Activated T-helper 2 cell treated with anti-CD3 and anti-CD28 coated beads, Interferon-gamma antibody, Interleukin-2, Interleukin-4, amounts not matched to agents 10 μg/mL and 5 μg/mL and 100 μg/mL, durations not matched to agents 14 hours and 24 hours and 36 hours (primary cell): ENCODE measurements around the gene MCF2L. TPM values are rescaled to one million over a fixed set of nuclear protein-coding genes. Genes with fewer than 3 reads are reported as not detected.

Experiments used
- DNase-seq: peaks from one replicate; pipeline ENCODE4 v3.0.0; 2021; ENCODE audit warnings: low spot score
- H3K27ac Mint-ChIP-seq: one replicate; pipeline ENCODE4 v1.8.0; 2021; ENCODE audit warnings: mixed read lengths
- H3K27me3 Mint-ChIP-seq: one replicate; pipeline ENCODE4 v1.8.0; 2021; ENCODE audit warnings: low read depth, mixed read lengths
- H3K36me3 Mint-ChIP-seq: one replicate; pipeline ENCODE4 v1.8.0; 2021; ENCODE audit warnings: low read depth, mixed read lengths
- H3K4me1 Mint-ChIP-seq: one replicate; pipeline ENCODE4 v1.8.0; 2021; ENCODE audit warnings: low read depth, mixed read lengths
- H3K4me3 Mint-ChIP-seq: one replicate; pipeline ENCODE4 v1.8.0; 2021; ENCODE audit warnings: low read depth, mild to moderate bottlenecking, moderate library complexity, mixed read lengths
- H3K9me3 Mint-ChIP-seq: one replicate; pipeline ENCODE4 v1.8.0; 2021; ENCODE audit warnings: mixed read lengths
- intact Hi-C: fragments of 100-400 bp; cut with micrococcal nuclease; formaldehyde crosslinking; loops from one replicate; pipeline ENCODE4 v1.15.1; 2023
- total RNA-seq: library from RNA; stranded (reverse); gene quantifications from 2 replicates; pipeline ENCODE4 v1.2.3, GENCODE V29; 2022

Gene MCF2L
- total RNA-seq, 1 donor from 2014 or later = 0.23 TPM

DNA sequence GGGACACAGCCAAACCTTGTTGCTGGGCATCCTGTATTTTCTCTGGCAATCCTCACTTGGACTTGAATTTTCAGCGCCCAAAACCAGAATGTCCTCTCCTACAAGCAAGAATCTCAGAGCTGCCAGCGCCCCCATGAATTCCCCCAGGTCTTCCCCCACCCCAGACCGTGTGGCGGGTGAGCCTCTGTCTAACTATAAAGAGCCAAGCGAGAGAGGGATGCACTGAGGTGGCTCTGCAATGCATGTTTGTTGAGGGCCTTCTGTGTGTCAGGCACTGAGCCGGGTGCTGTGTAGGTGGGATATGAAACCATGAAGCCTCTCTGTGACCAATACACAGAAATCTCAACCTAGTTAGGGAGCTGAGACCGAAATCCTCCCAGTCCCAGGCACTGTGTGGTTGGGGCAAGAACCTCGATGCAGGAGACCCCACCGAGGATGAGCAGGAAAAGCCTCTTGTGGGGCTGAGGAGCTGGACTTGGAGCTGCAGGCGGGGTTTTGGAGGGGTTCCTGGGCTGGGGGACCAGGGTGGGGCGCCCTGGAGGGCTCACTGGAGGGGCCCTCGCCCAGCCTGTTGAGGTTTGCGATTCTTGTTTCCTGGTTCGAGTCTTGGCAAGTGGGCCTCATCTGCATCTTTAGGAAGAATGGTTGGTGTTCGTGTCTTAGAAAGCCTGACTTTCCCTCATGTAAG, 177.0 kb downstream of the MCF2L start:
- no peaks in the 10 kb centered on the region for H3K9me3 Mint-ChIP-seq
- DNase-seq = no peak
- H3K27ac Mint-ChIP-seq = no peak overlapping the region
- peaks cover 3% of the 10 kb centered on the region for H3K27me3 Mint-ChIP-seq
- intact Hi-C loops = no loop called here
- no peak overlapping the region for H3K4me3 Mint-ChIP-seq
- H3K36me3 Mint-ChIP-seq = no peaks in the 10 kb centered on the region
- no peaks in the 10 kb centered on the region for H3K4me1 Mint-ChIP-seq

- Mint-ChIP-seq H3K36me3 (no peaks in the 10 kb centered on the region), H3K4me3 (no peak overlapping the region), H3K9me3 (no peaks in the 10 kb centered on the region), H3K4me1 (no peaks in the 10 kb centered on the region), H3K27me3 (peaks cover 8% of the 10 kb centered on the region), H3K27ac (no peak overlapping the region)
- intact Hi-C loops = no loop called here
- no peak for DNase-seq
Observed at GRCh38 chr13:113146750-113147149, 177.7 kb downstream of the MCF2L start.

- Mint-ChIP-seq H3K9me3 (no peaks in the 10 kb centered on the region), H3K27me3 (peaks cover 13% of the 10 kb centered on the region), H3K36me3 (no peaks in the 10 kb centered on the region), H3K27ac (no peak overlapping the region), H3K4me3 (no peak overlapping the region), H3K4me1 (peaks cover 2% of the 10 kb centered on the region)
- no peak for DNase-seq
- intact Hi-C loops = no loop called here
Observed at GRCh38 chr13:113147206-113147605, 178.2 kb downstream of the MCF2L start.

DNA sequence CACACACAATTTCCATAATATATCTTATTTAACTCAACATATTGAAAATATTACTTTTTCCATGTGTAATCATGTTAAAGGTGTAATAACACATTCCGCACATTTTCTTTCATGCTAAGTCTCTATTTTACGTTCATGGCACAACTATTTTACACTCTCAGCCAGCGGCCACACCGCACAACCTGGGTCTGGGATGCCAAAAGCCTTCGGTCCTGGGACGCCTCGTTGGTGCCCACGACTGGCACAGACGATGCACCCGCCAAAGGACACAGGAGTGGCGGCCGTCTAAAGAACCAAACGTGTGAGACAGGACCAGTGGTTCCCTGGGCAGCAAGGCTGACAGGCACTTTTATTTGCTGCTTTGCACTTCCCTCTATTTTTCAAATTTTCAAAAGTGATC, 179.4 kb downstream of the MCF2L start:
- Mint-ChIP-seq H3K27me3 (peaks cover 21% of the 10 kb centered on the region), H3K36me3 (peaks cover 3% of the 10 kb centered on the region), H3K4me1 (peaks cover 9% of the 10 kb centered on the region), H3K4me3 (no peak overlapping the region), H3K27ac (no peak overlapping the region), H3K9me3 (no peaks in the 10 kb centered on the region)
- DNase-seq = no peak
- intact Hi-C loops = no loop called here

- intact Hi-C loops = no loop called here
- Mint-ChIP-seq H3K27ac (no peak overlapping the region), H3K36me3 (peaks cover 3% of the 10 kb centered on the region)
Observed at GRCh38 chr13:113148940-113149503, 180.0 kb downstream of the MCF2L start.

More at GRCh38 chr13:113148940-113149503, 180.0 kb downstream of the MCF2L start:
- Mint-ChIP-seq H3K9me3 (no peaks in the 10 kb centered on the region), H3K4me1 (peaks cover 9% of the 10 kb centered on the region), H3K4me3 (no peak overlapping the region), H3K27me3 (peaks cover 21% of the 10 kb centered on the region)
- DNase-seq = no peak

Other genes starting within 250 kb of the MCF2L start
- gene F7, start 136.6 kb downstream of the MCF2L start, total RNA-seq = not detected in 2 replicates
- gene F10, start 153.6 kb downstream of the MCF2L start, total RNA-seq = not detected in 2 replicates
- gene PROZ, start 189.4 kb downstream of the MCF2L start, total RNA-seq = not detected in 2 replicates
- 67.1 and 67.6 TPM in 2 replicates for gene PCID2, start 239.5 kb downstream of the MCF2L start, total RNA-seq
- gene CUL4A, start 240.4 kb downstream of the MCF2L start, total RNA-seq = 83.3 and 83.8 TPM in 2 replicates